SH-SY5Y (cell line): ENCODE data around the gene POLD4.

Source experiments
- GATA2 ChIP-seq: IDR thresholded peaks from 2 replicates; pipeline ENCODE4 v1.6.1; 2011; ENCODE audit warnings: mild to moderate bottlenecking, low read depth, low read length
- GATA3 ChIP-seq: IDR thresholded peaks from 2 replicates; pipeline ENCODE4 v1.6.1; 2011; ENCODE audit warnings: low read depth, mild to moderate bottlenecking, low read length, moderate library complexity

DNA sequence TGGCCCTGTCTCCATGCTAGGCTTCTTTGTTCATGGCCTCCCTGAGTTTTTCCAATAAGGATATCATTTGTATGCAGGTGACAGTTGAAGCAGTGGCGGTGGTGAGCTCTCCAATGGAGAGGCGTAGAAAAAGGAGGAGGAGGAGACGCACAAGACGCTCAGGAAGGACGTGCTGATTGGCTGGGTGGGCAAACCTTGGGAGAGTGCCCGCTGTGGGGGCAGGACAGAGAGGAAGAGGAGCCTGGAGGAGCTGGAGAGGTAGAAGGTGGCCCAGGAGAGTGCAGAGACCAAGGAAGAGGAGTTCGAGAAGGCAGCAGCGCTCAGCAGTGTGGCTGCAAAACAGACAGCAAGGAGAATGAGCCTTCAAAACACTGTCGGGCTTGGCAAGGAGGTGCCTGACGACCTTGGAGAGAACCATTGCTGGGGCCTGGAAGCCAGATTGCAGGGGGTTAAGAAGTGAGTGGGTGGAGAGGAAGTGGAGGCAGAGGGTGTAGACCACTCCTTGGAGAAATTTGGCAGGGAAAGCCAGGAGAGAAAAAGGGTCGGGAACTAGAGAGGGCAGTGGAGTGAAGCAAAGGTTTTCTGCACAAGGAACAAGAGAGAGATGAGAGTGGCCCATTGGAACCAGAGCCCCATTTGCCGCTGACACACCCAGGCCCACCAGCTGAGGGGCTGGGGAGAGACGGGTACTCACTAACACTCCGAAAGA is 12.5 kb upstream of the POLD4 start:
- TF ChIP-seq GATA3 (no peak), GATA2 (no peak)
